ENCODE data around the gene CDKL5.

CDKL5 gene

GRCh38 chrX:18701621-18702361 is 276.4 kb downstream of the CDKL5 start:
- no peak for DNase-seq

- DNase-seq = no peak
Measured at GRCh38 chrX:18702362-18703195, 277.2 kb downstream of the CDKL5 start.

All from CD4-positive, alpha-beta T cell treated with Interleukin-17A for 4 hours (primary cell).